KG1 (cell line): ENCODE measurements around the gene GRIN1.

Experiments
- DNase-seq: peaks from one replicate; lab custom pipeline; 2025; lab: John Stamatoyannopoulos, UW

GRIN1 gene

DNA sequence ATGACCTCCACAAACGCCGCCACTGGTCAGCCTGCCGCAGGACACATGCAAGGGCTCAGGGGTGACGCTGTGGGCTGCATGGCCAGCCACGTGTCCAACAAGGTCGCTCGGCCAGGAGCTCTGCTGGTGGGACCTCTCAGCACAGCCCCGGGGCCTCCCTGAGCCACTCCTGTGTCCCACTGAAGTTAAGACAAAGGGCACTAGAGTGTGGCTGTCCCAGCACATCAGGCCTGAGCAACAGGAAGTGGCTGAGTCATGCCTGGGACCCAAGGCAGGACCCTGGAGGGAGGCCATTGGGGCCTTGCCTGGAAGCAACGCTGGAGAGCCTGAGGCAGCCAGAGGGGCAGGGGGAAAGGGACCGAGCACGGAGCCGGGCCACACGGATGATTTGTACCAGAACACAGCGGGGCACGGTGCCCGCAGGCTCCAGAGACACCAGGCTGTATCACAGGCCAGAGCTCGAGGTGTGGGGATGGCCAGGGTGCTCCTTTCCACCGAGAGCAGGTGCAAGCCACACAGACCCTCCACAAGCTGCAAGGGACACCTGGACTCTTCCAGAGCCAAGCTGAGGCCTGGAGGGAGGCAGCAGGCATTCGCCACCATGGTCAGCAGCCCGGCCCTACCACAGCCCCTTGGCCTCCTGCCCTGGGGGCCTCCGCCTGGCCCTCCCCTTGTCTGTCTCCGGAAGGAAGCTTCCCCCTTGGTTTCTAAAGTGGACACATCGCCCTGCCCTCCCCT lies 39.4 kb downstream of the GRIN1 start:
- DNase-seq = no peak

GRCh38 chr9:137178939-137179630 lies 40.1 kb downstream of the GRIN1 start:
- no peak for DNase-seq

- DNase-seq = no peak
These were observed 40.8 kb downstream of the GRIN1 start for GRCh38 chr9:137179761-137180160.

GRCh38 chr9:137180491-137180890 lies 41.5 kb downstream of the GRIN1 start:
- DNase-seq = no peak

GRCh38 chr9:137181680-137182079 lies 42.7 kb downstream of the GRIN1 start:
- no peak for DNase-seq

DNA sequence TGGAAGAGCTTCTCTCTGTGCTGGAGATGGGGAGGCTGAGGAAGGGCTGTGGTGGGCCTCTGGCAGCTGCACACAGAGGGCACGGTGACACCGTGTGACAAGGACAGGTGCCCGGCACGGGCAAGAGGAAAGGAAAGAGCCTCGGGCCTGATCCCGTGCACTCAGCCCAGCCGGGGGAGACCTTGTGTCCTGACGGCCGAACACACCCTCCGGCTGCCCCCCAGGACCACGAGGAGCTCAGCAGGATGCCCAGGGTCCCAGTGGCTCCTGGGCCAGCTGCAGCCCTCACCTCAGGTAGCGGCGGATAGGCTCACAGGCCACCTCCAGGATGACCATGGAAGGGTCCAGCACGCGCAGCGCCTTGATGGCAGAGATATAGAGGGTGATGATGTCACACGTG lies 43.9 kb downstream of the GRIN1 start:
- no peak for DNase-seq

DNA sequence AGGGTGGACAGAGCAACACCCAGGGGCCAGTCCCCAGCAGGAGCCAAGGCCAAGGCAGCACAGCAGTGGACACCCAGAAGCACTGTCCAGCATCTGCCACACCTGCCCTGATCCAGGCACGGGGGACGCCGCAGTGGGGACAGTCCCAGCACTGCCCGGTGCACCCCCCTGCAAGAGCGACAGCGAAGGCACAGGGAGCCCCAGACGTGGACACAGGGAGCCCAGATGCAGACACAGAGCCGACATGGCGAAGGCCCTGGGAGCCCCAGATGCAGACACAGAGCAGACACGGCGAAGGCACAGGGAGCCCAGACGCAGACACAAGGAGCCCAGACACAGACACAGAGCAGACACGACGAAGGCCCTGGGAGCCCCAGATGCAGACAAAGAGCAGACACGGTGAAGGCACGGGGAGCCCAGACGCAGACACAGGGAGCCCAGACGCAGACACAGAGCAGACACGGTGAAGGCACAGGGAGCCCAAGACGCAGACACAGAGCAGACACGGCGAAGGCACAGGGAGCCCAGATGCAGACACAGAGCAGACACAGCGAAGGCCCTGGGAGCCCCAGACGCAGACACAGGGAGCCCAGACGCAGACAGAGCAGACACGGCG lies 45.1 kb downstream of the GRIN1 start:
- no peak for DNase-seq

DNA sequence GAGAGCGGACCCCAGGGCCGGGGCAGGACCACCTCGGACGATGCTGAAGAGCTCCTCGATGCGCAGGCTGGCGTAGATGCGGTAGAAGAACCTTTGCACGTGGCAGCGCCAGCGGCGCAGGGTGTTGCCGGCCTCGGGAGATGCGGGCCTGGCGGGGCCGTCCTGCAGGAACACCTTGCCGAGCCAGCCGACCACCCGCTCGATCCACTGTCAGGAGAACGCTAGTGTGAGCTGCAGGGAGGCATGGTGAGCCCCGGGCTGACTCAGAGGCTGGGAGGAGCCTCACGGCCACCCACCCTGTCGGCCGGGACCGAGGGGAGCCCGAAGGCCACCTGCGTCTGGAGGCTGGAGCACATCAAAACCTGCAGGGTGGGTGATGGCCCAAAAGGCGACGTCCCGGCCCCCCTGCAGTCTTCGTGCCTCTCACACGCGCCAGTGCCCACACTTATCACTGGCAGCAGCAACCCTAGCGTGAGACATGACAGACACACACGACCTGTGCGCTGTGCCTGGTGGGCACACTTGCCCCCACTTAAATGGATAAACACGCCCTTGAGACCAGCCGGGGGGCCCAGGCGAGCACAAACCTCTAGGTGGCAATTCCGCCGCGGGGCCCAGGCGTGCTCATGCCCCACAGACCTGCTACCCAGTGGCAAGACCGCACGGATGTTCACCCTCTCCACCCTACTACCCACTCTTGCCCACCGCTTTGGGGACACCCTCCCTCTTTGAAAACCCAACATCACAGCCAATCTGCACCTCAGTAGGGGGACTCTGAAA lies 46.1 kb downstream of the GRIN1 start:
- no peak for DNase-seq

DNA sequence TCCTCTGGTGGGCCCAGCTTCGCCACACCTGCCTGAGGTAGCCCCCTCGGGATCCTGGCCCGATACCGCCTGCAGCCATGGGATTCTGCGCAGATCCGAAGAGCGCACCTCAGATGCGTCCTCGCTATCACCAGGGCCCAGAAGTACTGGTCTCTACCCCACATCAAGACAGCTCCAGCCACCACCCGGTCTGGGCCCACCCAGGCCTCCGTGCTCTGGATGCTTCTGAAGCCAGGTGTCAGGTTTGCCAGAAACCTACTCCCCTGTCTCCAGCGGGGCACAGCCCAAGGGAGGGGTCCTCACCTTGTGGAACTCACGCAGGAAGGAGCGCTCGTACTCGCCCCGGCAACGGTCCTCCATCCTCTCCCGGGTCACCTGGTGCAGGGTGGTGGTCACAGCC lies 47.0 kb downstream of the GRIN1 start:
- DNase-seq = no peak

DNA sequence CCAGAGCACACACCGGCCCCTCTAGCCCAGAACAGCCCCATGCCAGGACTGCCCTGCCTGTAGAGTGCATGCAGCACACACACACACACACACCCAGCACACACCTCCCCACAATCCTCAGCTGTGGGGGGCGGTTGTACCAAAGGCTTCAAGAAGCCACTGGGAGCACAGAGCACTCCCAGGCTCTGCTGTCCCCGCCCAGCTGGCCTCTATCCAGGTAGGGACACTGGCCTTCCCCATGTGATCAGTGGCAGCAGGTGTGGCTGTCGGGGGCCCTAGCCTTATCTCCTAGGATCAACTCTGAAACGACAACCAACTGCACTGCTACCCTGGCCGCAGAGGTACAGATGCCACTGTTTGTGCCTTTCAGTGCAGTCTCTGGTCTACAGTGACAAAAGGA lies 47.4 kb downstream of the GRIN1 start:
- no peak for DNase-seq

DNA sequence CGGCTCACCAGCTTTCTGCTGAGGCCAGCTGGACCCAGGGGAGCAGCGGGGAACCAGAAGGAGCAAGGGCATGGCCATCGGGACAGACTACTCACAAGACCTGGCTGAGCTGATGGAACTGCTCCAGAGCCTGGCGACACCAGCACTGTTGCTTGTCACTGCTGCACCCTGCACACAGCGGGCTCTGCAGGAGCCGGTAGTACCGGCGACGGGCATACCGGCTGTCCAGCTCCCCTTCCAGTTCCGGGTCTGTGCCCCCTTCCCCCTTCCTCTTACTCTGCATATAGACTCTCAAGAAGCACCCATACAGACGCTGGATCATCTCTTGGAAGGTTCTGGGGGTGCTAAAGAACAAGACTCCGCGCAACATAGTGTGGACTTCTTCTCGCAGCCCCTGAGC lies 48.4 kb downstream of the GRIN1 start:
- no peak for DNase-seq

GRCh38 chr9:137188086-137188489 lies 49.1 kb downstream of the GRIN1 start:
- no peak for DNase-seq

DNA sequence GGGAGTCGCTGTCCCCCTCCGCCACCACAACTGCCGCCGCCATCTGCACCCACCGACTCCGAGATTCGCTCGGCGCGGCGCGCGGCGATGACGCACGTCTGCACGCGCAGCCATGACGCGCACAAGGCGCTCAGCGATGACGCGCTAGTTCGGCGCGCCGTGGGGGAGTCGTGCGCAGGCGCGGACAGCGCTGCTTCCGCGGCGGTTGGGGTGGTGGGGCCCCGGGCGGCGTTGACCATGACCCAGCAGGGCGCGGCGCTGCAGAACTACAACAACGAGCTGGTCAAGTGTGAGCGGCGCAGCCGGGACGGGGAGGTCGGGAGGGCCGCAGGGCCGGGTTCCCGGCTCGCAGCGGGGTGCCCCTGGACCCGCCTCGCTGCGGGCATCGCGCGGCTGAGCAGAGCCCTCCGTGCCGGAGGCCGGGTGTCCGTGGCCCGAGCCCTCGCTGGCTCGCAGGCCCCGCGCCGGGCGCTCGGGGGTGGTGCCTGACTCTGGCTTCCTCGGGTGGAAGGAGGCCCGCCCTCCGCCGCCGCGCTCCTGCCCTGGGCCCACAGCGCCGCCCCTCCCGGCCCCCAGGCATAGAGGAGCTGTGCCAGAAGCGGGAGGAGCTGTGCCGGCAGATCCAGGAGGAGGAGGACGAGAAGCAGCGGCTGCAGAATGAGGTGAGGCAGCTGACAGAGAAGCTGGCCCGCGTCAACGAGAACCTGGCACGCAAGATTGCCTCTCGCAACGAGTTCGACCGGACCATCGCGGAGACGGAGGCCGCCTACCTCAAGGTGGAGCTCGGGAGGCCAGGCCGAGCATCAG lies 49.7 kb downstream of the GRIN1 start, which contains the start of the genes ANAPC2 and SSNA1:
ANAPC2 (minus strand) TSS at position 71 of the 807 bp plus-strand sequence; CDS start at position 43, 28 bp downstream.
SSNA1 (plus strand) TSS at position 187 of the 807 bp plus-strand sequence; CDS start at position 238, 51 bp downstream.
- DNase-seq = peak; percentile 82

DNA sequence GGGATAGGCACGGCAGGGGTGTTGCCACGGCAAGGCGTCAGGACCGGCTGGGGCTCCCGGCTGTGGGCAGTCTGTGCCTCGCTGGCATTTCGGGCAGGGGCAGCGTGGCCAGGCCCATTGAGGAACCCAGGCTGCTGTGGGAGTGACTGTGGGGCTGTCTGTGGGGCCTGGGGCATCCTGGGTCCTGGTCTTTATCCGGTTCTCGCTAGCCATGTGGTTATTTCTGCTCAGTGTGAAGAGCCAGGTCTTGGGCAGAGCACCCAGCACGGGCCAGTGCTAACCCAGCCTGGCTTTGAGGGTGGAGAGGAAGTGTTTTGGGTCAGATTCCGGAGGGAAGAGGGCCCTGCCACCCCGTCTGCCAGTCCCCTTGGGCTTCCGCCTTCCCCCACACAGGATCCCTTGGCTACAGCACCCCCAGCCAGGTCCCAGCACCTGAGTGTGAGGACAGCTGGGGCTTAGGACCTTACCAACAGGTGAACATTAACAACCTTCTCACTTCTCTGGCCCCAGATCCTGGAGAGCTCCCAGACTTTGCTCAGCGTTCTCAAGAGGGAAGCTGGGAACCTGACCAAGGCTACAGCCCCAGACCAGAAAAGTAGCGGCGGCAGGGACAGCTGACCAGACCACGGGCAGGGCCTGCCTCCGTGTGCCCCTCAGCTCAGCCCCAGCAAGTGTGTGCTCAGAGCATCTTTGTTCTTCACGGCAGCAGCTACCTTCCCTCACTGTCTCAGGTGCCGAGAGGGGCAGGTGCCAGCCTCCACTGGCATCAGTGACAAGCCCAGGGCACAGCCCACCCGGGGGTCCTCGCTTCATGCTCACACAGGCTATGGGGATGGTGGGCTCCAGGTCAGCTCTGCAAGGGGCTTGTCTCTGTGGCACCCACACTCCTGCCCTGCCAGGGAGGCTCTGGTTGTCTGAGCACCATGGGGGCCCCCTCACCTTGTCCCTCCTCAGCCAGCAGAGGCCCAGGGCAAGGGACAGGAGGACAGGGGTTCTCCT lies 50.6 kb downstream of the GRIN1 start:
- no peak for DNase-seq

DNA sequence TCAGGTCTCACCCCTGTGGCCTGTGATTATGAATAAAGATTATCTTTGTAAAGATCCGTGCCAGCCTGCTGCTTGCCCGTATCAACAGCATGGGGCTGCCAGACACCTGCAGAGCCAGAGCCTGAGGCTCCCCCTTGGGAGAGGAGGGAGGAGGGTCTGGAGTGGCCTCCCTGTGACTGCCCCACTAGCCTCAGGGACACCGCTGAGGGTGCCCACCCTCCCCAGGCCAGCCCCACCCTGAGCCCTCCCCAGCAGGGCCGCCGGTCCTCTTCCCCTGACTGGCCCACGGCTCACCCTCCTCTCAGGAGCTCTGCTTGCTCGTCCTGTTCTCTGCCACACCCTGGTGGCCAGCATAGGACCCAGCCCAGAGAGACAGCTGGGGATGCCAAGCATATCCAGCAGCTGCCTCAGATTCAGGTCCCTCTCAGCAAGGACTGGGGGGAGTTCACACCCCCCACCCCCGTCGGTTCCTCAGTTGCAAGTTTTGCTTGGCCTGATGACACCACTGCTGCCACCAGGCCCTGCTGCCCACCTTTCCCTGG lies 51.4 kb downstream of the GRIN1 start:
- no peak for DNase-seq

GRCh38 chr9:137191245-137191644 lies 52.3 kb downstream of the GRIN1 start:
- no peak for DNase-seq

DNA sequence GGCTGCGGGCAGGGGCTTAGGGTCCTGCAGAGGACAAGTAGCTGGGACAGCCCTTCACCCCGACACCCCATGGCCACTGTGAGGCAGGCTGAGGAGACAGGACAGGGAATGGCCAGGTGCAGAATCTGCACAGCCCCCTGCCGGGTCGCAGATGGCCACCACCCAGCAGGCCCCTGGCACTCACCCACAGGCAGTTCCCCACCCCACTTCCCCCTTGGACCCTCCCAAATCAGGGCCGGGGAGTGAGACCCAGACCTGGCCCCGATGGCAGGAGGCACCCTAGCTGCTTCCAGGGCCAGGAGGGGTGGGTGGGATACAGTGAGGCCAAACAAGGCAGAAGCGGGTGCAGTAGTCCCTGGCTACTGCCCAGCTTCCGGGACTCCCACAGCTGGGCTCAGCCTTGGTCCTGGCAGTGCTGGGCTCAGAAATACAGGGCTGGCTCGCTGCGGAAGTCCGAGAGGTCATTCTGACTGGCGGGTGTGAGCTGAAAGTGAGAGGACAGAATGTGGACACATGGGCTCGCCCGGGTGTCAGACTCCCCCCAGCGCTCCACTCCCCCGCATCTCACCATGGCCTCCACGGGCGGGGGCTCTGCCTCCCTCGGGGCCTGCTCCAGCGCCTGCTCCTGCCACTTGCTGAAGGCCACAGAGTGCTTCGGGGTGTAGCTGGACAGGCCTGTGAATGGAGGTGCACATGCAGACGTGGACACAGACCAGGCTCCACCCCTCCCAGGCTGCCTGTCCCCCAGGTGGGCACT lies 52.9 kb downstream of the GRIN1 start:
- DNase-seq = no peak

DNA sequence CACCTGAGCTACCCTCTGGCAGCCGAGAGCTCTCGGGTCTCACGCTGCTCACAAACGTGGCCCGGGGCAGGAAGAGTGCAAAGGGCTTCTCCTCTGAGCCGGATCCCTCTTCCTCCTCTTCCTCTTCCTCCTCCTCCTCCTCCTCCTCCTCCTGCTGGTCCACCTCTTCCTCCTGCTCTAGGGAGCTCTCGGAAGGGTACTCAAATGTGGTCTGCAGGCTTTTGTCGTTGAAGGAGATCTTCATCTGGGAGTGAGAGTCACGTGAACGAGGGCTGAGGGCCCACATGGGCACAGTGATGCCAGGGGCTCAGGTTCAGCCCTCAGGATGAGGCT lies 53.5 kb downstream of the GRIN1 start:
- DNase-seq = no peak

- DNase-seq = no peak
These were observed 53.9 kb downstream of the GRIN1 start for GRCh38 chr9:137192859-137193258.
